Heart right ventricle (tissue), 16 donors: ENCODE results near the gene LRRC18. TPM values are rescaled to one million over a fixed set of nuclear protein-coding genes. Genes with fewer than 3 reads are reported as not detected.

Experiments
- ATAC-seq, 8 donors: fragments of 200-7000 bp; cut with Tn5 transposase; one replicate each; pipeline ENCODE4 v1.9.1; 2020; ENCODE audit warnings: mild to moderate bottlenecking in 8 of 8, moderate library complexity in 8 of 8, moderate number of reproducible peaks in 1 of 8
- DNase-seq, 2 donors: peaks; one replicate each; pipeline ENCODE4 v3.0.0-alpha.2; 2020
- H3K27ac ChIP-seq, 10 donors: fragments of 200-600 bp; sonication (generic) in 2 of 10; one replicate each; pipeline versions ENCODE4 v1.5.0 to v1.8.0; 2020 to 2022; ENCODE audit warnings: mild to moderate bottlenecking in 3 of 10
- H3K27me3 ChIP-seq, 7 donors: fragments of 200-600 bp; one replicate each; pipeline ENCODE4 v1.8.0; 2021 to 2022; ENCODE audit warnings: mild to moderate bottlenecking in 2 of 7
- H3K36me3 ChIP-seq, 9 donors: fragments of 200-600 bp; sonication (generic) in 1 of 9; one replicate each; pipeline versions ENCODE4 v1.5.0 to v1.8.0; 2020 to 2022; ENCODE audit warnings: mild to moderate bottlenecking in 2 of 9
- H3K4me1 ChIP-seq, 9 donors: fragments of 200-600 bp; sonication (generic) in 1 of 9; one replicate each; pipeline versions ENCODE4 v1.5.0 to v1.8.0; 2020 to 2022; ENCODE audit warnings: mild to moderate bottlenecking in 4 of 9
- H3K4me3 ChIP-seq, 10 donors: fragments of 200-600 bp; sonication (generic) in 2 of 10; one replicate each; pipeline versions ENCODE4 v1.5.0 to v1.8.0; 2020 to 2022; ENCODE audit warnings: mild to moderate bottlenecking in 7 of 10, moderate library complexity in 2 of 10
- H3K9me3 ChIP-seq, 11 donors: fragments of 200-600 bp in 10 of 11; sonication (generic) in 2 of 11; one replicate each; pipeline versions ENCODE4 v1.5.0 to v1.8.0; 2013 to 2022; ENCODE audit warnings: mild to moderate bottlenecking in 2 of 11, control low read depth in 1 of 11, moderate library complexity in 1 of 11
- WGBS, 2 donors: extraction: QIAGEN DNeasy Blood & Tissue Kit; methylation state at CpG; one replicate each; pipeline ENCODE4 v1.1.7; 2013; ENCODE audit warnings: inconsistent platforms in 1 of 2; 5-methylcytosine and 5-hydroxymethylcytosine counted together
- intact Hi-C, 10 donors: fragments of 100-400 bp; cut with DNase I; formaldehyde crosslinking; loops; one replicate each; pipeline versions ENCODE4 v1.11.1 to v1.14.2; 2022
- polyA plus RNA-seq, 2 donors: library from polyadenylated mRNA; stranded (reverse); fragments of 200-250 nt; gene quantifications; one replicate each; pipeline ENCODE4 v1.2.3, GENCODE V29; 2013
- total RNA-seq, 10 donors: library from RNA; stranded (reverse); fragmentation: NEBNext Ultra II Directional in 3 of 10; extraction: Animal tissue kit (Norgen Biotek cat#: 25700) in 3 of 10; gene quantifications; one replicate each; pipeline versions ENCODE4 v1.2.1 to v1.2.4, GENCODE V29; 2021 to 2023
- TF ChIP-seq, protein P1 (sequence below), 9 donors: fragments of 200-600 bp; sonication (generic) in 2 of 9; IDR thresholded peaks; one replicate each; pipeline versions ENCODE4 v1.5.0 to v1.8.0; 2021 to 2022; ENCODE audit warnings: antibody characterized with exemption in 9 of 9, mild to moderate bottlenecking in 5 of 9, moderate library complexity in 1 of 9
- donor health status: Arrhythmogenic right ventricular cardiomyopathy.
- donor health status: ischemic (EF 13 %, LVEDD 7.1; RV severe dilation, severe dysfunction).
- donor health status: healthy with polysubstance abuse.
- donor health status: DM: no; HTN: yes; CAD: no.
- donor health status: DM: no; HTN: no; CAD: no.
- donor health status: ischemic (EF 25% LVEDD 6.9; RV normal size, moderate dysfunction).
- donor health status: ischemic (EF 25% LVEDD 5.7; RV mildly dilated, moderate dysfunction).
- donor health status: healthy.
- donor health status: DM: yes; HTN: yes; CAD: no.
- donor health status: Ischemic cardiomyopathy.
- donor health status: ischemic (EF 35%, LVEDD 5.7; RV mildly dilated, moderate dysfunction).
- donor health status: nonischemic (EF 11% LVEDD 7.7; RV severe dilation, severe dysfunction).
- donor health status: DM: yes; HTN: yes; CAD: no.
- donor health status: PGD.
- donor health status: ischemic (EF 29% LVEDD 5.4; RV normal size, mild dysfunction).
- donor health status: nonischemic (EF 23%, LVEDD 6.1; RV moderate dilation, normal function).

LRRC18 gene
- total and polyA plus RNA-seq, 12 donors, result 0.13 to 0.18 TPM; not detected in 10

DNA sequence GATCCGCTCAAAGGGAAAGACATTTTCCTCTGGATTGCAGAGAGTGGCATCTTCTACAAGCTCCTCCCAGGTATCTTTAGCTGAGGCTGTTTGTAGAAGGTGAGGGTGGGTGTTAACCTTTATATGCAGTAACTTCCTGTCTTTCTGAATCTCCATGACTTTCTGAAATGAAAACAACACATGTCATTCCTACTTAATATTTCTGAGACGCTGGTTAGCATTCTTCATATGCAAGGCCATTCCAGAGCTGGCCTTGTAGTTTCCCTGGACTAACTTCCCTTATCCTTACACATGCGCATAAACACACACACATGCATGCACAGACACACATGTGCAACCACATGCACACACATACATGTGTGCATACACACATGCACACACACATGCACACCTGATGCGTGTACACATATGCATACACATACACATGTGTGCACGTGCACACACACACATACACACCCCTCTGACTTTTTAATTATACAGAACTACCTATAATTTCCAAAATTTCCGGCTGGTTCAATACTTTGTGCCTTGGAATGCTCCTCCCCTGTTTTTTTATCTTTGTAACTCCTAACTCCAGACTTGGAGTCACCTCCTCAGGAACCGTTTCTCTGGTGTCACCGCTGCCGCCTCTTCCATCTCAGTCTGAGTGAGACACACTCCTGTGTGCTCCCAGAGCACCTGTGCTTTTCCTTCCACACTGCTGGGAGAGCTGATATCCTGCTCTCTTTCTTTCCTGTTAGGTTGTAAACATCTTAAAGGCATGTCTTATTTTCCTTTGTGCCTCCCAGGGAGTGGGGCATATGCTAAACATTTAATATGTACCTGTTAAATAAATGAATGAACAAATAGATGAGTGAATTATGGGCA, 55.2 kb downstream of the LRRC18 start:
- no peaks in the 10 kb centered on the region for H3K4me1 ChIP-seq
- ATAC-seq, result no peak
- no peak overlapping the region for H3K4me3 ChIP-seq
- no peak for DNase-seq
- H3K27me3 ChIP-seq, result peaks cover 0 to 3% (median 0%) of the 10 kb centered on the region in 7 donors
- H3K27ac ChIP-seq, result no peak overlapping the region
- peaks cover 0 to 2% (median 0%) of the 10 kb centered on the region in 9 donors for H3K36me3 ChIP-seq
- 85 to 88% methylated on average over 9 of the region's 9 CpGs for WGBS, 2 donors
- TF ChIP-seq, protein P1, sequence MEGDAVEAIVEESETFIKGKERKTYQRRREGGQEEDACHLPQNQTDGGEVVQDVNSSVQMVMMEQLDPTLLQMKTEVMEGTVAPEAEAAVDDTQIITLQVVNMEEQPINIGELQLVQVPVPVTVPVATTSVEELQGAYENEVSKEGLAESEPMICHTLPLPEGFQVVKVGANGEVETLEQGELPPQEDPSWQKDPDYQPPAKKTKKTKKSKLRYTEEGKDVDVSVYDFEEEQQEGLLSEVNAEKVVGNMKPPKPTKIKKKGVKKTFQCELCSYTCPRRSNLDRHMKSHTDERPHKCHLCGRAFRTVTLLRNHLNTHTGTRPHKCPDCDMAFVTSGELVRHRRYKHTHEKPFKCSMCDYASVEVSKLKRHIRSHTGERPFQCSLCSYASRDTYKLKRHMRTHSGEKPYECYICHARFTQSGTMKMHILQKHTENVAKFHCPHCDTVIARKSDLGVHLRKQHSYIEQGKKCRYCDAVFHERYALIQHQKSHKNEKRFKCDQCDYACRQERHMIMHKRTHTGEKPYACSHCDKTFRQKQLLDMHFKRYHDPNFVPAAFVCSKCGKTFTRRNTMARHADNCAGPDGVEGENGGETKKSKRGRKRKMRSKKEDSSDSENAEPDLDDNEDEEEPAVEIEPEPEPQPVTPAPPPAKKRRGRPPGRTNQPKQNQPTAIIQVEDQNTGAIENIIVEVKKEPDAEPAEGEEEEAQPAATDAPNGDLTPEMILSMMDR (IDR thresholded peaks at IDR 0.05), result no peak
- intact Hi-C loops, result no loop called here
- H3K9me3 ChIP-seq, result no peaks in the 10 kb centered on the region

DNA sequence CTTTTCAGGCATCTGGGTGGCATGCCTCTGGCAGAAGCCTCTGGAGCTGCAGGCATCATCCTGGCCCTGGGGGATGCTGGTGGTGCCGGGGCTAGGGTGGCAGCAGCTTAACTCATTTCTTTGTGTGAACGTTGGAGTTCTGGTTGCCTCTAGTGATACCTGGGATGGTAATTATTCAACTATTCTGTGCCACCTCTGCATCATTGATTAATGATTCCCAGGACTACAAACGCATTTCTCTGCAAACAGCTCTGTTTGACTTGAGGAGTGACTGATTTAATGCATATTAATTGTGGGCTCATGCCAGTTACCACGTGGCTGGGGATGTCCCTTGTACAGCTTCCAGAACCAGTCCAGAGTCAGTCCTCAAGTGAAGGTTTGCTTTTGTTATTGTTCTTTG, 55.9 kb downstream of the LRRC18 start:
- H3K27me3 ChIP-seq, result peaks cover 0 to 3% (median 0%) of the 10 kb centered on the region in 7 donors
- H3K9me3 ChIP-seq, result no peaks in the 10 kb centered on the region
- TF ChIP-seq, protein P1 (IDR thresholded peaks at IDR 0.05), result no peak
- H3K27ac ChIP-seq, result no peak overlapping the region
- DNase-seq (no peak), ATAC-seq (no peak)
- intact Hi-C loops, result no loop called here
- H3K36me3 ChIP-seq, result peaks cover 0 to 7% (median 0%) of the 10 kb centered on the region in 9 donors
- WGBS, 2 donors, result 69 to 78% methylated on average over 4 of the region's 4 CpGs
- no peak overlapping the region for H3K4me3 ChIP-seq
- no peaks in the 10 kb centered on the region for H3K4me1 ChIP-seq

DNA sequence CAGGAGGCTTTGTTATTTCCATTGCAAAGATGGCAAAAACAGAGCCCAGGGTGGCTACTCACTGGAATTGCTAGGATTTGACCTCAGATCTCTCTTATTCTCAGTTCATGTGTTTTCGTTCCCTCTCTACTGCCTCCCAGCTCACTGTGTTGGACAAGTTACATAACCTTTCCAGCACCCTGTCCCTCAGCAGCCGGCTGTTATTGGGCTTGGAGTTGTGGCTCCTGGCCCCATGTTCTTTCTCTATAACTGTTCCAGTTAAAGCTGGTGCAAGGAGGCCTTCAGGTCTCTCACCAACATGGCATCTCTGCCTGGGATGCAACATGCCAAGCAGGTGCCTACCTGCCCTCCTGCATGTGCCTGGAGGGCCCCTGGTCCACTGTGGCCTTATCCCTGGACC, 56.8 kb downstream of the LRRC18 start:
- H3K27ac ChIP-seq, result no peak overlapping the region
- no peak overlapping the region for H3K4me3 ChIP-seq
- no peak for DNase-seq
- H3K36me3 ChIP-seq, result peaks cover 0 to 7% (median 0%) of the 10 kb centered on the region in 9 donors
- H3K9me3 ChIP-seq, result no peaks in the 10 kb centered on the region
- no peak for ATAC-seq
- peaks cover 0 to 3% (median 0%) of the 10 kb centered on the region in 7 donors for H3K27me3 ChIP-seq
- no peaks in the 10 kb centered on the region for H3K4me1 ChIP-seq
- 89 to 91% methylated on average over 2 of the region's 2 CpGs for WGBS, 2 donors
- TF ChIP-seq, protein P1 (IDR thresholded peaks at IDR 0.05), result no peak
- intact Hi-C loops, result no loop called here

DNA sequence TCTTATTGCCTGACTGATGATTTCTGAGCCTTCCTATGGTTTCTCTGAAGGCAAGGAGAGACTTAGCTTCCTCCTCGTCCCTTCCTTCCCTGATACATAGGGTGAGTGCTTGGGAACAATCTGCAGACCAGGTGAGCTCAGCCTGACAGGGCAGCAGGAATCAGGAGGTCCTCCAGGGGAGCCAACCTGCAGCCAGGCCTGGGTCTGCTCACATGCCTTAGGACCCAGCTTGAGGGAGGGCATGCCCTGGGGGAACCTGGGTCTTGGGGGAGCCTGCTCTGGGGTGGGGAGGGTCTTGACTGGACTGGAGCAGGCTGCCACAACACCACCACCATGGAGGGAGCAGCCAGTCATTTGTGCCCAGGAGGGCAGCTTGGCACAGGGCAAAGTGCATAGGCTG, 57.7 kb downstream of the LRRC18 start:
- ATAC-seq, result no peak
- H3K27ac ChIP-seq, result no peak overlapping the region
- peaks cover 0 to 3% (median 0%) of the 10 kb centered on the region in 7 donors for H3K27me3 ChIP-seq
- intact Hi-C loops, result no loop called here
- H3K9me3 ChIP-seq, result no peaks in the 10 kb centered on the region
- no peak overlapping the region for H3K4me3 ChIP-seq
- TF ChIP-seq, protein P1 (IDR thresholded peaks at IDR 0.05), result no peak
- DNase-seq, result no peak
- H3K4me1 ChIP-seq, result no peaks in the 10 kb centered on the region
- peaks cover 0 to 7% (median 0%) of the 10 kb centered on the region in 9 donors for H3K36me3 ChIP-seq
- 88 to 96% methylated on average over 1 of the region's 1 CpG for WGBS, 2 donors
